Measurements from ENCODE around the gene CIB4. TPM values are rescaled to one million over a fixed set of nuclear protein-coding genes. Genes with fewer than 3 reads are reported as not detected.

The CIB4 gene
- total RNA-seq, 1 donor from 2014 or later: not detected

DNA sequence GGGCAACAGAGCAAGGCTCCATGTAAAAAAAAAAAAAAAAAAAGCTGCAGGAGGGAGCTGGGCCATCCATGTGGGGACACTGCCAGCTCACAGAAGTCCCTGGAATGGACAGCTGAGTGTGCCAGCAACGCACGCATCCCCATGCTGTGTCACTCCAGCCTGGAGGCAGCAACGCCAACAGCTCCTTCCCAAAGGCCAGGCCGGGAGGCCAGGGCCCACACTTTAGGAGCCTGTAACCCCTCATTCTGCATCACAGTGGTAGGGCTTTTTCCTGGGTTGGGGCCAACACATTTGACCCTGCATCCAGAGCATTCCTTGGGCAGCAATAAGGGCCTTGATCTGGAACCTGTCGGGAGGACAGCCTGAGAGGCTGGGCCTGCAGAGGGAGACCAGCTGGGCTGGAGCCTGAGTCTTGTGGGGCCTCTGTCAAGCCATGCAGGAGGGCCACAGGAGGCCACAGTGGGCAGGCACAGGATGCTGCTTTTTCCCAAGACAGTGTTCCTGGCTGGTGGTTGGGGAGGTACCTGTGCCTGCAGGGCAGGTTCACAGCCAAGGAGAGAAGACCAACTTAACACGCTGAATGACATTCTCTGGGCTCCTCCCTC lies 34.6 kb upstream of the CIB4 start:
- Histone ChIP-seq H3K36me3 (no peaks in the 10 kb centered on the region), H3K27ac (no peak overlapping the region), H3K9me3 (no peaks in the 10 kb centered on the region), H3K4me1 (no peaks in the 10 kb centered on the region), H3K27me3 (ENCODE audit: low read depth) (no peaks in the 10 kb centered on the region), H3K4me3 (no peak overlapping the region)
- no peak for DNase-seq
- intact Hi-C loops (cut with DNase I): no loop called here
- no peak for ATAC-seq
- TF ChIP-seq, protein P1, sequence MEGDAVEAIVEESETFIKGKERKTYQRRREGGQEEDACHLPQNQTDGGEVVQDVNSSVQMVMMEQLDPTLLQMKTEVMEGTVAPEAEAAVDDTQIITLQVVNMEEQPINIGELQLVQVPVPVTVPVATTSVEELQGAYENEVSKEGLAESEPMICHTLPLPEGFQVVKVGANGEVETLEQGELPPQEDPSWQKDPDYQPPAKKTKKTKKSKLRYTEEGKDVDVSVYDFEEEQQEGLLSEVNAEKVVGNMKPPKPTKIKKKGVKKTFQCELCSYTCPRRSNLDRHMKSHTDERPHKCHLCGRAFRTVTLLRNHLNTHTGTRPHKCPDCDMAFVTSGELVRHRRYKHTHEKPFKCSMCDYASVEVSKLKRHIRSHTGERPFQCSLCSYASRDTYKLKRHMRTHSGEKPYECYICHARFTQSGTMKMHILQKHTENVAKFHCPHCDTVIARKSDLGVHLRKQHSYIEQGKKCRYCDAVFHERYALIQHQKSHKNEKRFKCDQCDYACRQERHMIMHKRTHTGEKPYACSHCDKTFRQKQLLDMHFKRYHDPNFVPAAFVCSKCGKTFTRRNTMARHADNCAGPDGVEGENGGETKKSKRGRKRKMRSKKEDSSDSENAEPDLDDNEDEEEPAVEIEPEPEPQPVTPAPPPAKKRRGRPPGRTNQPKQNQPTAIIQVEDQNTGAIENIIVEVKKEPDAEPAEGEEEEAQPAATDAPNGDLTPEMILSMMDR (IDR thresholded peaks at IDR 0.05): no peak

DNA sequence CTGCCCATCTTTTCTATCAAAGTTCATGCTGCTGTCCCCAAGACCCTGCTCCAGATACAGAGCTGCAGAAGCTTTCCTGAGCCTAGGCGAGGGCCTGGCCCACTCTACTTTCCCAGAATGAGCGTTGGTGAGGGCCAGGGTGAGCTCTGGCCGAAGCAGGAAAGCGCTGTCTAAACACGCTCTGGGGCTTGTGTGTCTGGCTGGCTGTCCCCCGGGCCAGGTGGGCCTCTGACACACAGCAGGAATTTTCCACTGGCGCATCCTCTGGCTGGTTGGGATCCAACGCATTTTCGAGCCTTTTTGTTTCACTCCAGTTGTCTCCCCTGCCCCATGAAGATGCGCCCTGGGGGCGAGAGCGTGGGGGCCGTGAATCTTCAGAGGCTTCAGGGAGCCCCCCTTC lies 33.6 kb upstream of the CIB4 start:
- H3K4me1 ChIP-seq: no peaks in the 10 kb centered on the region

DNA sequence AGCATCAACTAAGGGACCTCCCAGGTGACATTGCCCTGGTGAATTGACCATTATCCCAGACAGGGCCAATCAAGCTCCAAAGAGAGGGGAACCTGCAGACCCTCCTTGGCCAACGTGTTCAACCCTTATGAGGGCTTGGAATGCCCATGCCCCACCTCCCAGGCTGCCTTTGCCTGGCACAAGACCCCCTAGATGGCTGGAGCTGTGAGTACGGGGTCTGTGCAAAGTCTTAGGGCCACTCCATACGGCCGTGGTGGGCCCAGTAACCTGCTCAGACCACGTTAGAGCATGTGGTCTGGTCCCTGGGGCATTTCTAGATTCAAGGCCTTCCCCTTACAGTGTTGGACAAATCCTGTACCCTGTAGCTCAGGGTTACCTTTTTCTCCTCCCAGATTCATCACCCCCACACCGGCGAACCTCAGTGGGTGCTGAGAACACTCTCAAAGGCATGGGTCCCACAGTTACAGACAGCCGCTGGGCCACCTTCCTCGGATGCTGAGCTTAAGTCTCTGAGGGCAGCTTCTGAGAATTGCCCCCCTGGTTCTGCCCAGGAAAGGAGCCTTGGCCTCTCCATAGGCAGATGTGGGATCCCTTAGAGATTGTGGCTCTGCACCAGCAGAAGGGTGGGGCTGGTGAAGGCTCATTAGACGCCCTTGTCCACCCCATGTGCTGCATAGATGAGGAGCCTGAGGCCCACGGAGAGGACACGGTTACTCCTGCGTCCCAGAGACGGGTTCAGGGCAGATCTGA lies 33.0 kb upstream of the CIB4 start:
- Histone ChIP-seq H3K27me3 (ENCODE audit: low read depth) (no peaks in the 10 kb centered on the region), H3K4me1 (no peaks in the 10 kb centered on the region), H3K36me3 (no peaks in the 10 kb centered on the region), H3K9me3 (no peaks in the 10 kb centered on the region), H3K4me3 (no peak overlapping the region), H3K27ac (no peak overlapping the region)
- ATAC-seq (no peak), DNase-seq (no peak)
- intact Hi-C loops (cut with DNase I): no loop called here
- TF ChIP-seq, protein P1 (IDR thresholded peaks at IDR 0.05): no peak

More for the DNA sequence above, 33.6 kb upstream of the CIB4 start:
- TF ChIP-seq, protein P1 (IDR thresholded peaks at IDR 0.05): no peak
- no peak overlapping the region for H3K27ac ChIP-seq
- no peaks in the 10 kb centered on the region for H3K9me3 ChIP-seq
- H3K4me3 ChIP-seq: no peak overlapping the region
- H3K36me3 ChIP-seq: no peaks in the 10 kb centered on the region
- ATAC-seq (no peak), DNase-seq (no peak)
- intact Hi-C loops (cut with DNase I): no loop called here
- H3K27me3 ChIP-seq (ENCODE audit: low read depth): no peaks in the 10 kb centered on the region

DNA sequence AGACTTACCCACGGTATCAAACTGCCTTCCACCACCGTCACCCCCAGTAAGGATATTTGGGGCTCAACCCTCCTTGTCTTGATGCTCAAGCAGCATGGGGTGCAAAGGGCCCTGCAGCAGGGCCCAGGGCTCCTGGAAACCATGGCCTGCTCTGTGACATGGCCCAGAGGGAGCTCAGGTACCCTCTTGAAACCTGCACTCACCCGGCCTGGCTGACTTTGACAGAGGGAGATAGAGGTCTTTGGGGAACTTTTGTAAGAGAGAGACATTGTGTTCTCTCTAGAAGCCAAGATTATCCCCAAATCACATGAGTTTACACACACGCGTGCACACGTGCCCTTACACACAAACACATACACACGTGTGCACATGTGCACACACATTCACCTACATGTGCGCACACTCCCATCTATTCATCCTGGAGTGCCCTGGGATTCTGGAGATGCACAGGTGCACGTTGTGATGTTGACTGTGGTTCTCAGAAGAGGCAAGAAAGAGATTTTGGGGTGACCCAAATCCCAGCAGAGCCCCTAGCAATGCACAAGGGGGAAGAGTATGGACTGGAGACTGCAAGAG lies 31.7 kb upstream of the CIB4 start:
- no peaks in the 10 kb centered on the region for H3K9me3 ChIP-seq
- intact Hi-C loops (cut with DNase I): no loop called here
- H3K4me3 ChIP-seq: no peak overlapping the region
- H3K27ac ChIP-seq: no peak overlapping the region
- no peaks in the 10 kb centered on the region for H3K4me1 ChIP-seq
- no peak for DNase-seq
- TF ChIP-seq, protein P1 (IDR thresholded peaks at IDR 0.05): no peak
- ATAC-seq: no peak
- H3K36me3 ChIP-seq: no peaks in the 10 kb centered on the region
- no peaks in the 10 kb centered on the region for H3K27me3 ChIP-seq (ENCODE audit: low read depth)

DNA sequence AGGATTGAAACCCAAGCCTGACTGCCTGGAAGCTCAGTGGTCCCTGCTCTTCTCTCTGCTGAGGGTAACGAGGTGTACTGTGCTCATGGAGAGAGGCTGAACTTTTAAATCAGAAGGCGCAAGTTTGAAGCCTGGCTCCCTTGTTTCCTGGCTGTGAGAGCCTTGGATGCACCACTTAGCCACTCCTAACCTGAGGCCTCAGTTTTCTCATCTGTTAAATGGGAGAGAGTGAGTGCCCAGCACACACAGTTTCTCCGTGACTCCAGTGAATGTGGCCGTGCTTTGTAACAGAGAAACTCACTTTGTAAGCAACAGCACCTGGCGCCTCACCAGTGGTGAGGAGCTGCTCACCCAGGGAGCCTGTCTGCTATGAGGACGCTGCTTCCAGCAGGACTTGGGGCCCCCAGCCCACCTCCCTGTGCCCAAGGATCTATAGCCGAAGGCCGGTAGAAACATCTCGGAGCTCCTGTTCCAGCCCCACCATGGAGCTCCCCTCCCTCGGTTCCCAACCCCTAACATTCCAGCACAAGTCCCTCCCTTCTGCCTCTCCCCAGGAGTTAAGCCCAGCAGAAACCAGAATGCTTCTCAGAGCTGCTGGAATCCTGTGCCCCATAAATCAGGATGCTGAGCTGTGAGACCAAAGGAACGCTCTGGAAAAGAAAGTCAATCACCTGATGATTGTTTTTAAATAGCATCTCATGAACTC lies 31.1 kb upstream of the CIB4 start:
- ATAC-seq: no peak
- intact Hi-C loops (cut with DNase I): no loop called here
- TF ChIP-seq, protein P1 (IDR thresholded peaks at IDR 0.05): no peak
- no peak for DNase-seq
- Histone ChIP-seq H3K36me3 (no peaks in the 10 kb centered on the region), H3K27me3 (ENCODE audit: low read depth) (no peaks in the 10 kb centered on the region), H3K4me1 (no peaks in the 10 kb centered on the region), H3K9me3 (no peaks in the 10 kb centered on the region), H3K4me3 (no peak overlapping the region), H3K27ac (no peak overlapping the region)

Data from lower lobe of right lung (tissue), 2 donors.